ENCODE data around the gene TSHR. TPM values are rescaled to one million over a fixed set of nuclear protein-coding genes. Genes with fewer than 3 reads are reported as not detected.

TSHR gene
- total RNA-seq, 4 donors from 2014 or later: 0.99 to 1.8 (median 1.1) TPM; not detected in 1

GRCh38 chr14:81138429-81138828 lies 183.0 kb downstream of the TSHR start:
- WGBS, 2 donors: 90 to 95% methylated on average over 6 of the region's 6 CpGs
- no peak for TF ChIP-seq POLR2A (IDR thresholded peaks at IDR 0.05)
- TF ChIP-seq, protein P1, sequence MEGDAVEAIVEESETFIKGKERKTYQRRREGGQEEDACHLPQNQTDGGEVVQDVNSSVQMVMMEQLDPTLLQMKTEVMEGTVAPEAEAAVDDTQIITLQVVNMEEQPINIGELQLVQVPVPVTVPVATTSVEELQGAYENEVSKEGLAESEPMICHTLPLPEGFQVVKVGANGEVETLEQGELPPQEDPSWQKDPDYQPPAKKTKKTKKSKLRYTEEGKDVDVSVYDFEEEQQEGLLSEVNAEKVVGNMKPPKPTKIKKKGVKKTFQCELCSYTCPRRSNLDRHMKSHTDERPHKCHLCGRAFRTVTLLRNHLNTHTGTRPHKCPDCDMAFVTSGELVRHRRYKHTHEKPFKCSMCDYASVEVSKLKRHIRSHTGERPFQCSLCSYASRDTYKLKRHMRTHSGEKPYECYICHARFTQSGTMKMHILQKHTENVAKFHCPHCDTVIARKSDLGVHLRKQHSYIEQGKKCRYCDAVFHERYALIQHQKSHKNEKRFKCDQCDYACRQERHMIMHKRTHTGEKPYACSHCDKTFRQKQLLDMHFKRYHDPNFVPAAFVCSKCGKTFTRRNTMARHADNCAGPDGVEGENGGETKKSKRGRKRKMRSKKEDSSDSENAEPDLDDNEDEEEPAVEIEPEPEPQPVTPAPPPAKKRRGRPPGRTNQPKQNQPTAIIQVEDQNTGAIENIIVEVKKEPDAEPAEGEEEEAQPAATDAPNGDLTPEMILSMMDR (IDR thresholded peaks at IDR 0.05): no peak
- no peak overlapping the region for H3K4me3 ChIP-seq (ENCODE audit: low read depth, poor library complexity, severe bottlenecking)
- DNase-seq (ENCODE audit: low spot score in 2 of 2): no peak
- intact Hi-C loops (cut with DNase I; ENCODE audit: low total_unique reads): no loop called here

DNA sequence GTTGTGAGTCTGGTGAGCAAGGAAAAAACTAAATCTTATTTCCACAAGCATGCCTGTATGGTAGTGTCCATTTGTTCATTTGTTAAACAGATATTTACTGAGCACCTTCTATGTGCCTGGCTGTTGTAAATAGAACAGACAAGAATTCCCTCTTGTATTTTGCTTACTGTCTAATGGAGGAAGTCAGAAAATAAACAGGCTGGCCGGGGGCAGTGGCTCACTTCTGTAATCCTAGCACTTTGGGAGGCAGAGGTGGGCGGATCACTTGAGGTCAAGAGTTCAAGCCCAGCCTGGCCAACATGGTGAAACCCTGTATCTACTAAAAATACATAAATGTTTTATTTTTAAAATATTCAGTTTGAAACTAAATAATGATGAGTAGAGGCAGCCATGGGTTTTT lies 186.0 kb downstream of the TSHR start:
- intact Hi-C loops (cut with DNase I; ENCODE audit: low total_unique reads): no loop called here
- H3K4me3 ChIP-seq (ENCODE audit: low read depth, poor library complexity, severe bottlenecking): no peak overlapping the region
- WGBS, 2 donors: 71% methylated on average over 2 of the region's 2 CpGs
- DNase-seq (ENCODE audit: low spot score in 2 of 2): no peak
- TF ChIP-seq, protein P1 (IDR thresholded peaks at IDR 0.05): no peak
- no peak for TF ChIP-seq POLR2A (IDR thresholded peaks at IDR 0.05)

DNA sequence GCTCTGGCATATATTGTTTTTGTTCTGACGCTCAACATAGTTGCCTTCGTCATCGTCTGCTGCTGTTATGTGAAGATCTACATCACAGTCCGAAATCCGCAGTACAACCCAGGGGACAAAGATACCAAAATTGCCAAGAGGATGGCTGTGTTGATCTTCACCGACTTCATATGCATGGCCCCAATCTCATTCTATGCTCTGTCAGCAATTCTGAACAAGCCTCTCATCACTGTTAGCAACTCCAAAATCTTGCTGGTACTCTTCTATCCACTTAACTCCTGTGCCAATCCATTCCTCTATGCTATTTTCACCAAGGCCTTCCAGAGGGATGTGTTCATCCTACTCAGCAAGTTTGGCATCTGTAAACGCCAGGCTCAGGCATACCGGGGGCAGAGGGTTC lies 188.4 kb downstream of the TSHR start:
- intact Hi-C loops (cut with DNase I; ENCODE audit: low total_unique reads): no loop called here
- TF ChIP-seq POLR2A (IDR thresholded peaks at IDR 0.05): no peak
- TF ChIP-seq, protein P1 (IDR thresholded peaks at IDR 0.05): no peak
- no peak for DNase-seq (ENCODE audit: low spot score in 2 of 2)
- H3K4me3 ChIP-seq (ENCODE audit: low read depth, poor library complexity, severe bottlenecking): no peak overlapping the region
- WGBS, 2 donors: 96 to 97% methylated on average over 8 of the region's 8 CpGs

GRCh38 chr14:81144824-81145603 lies 189.6 kb downstream of the TSHR start:
- DNase-seq (ENCODE audit: low spot score in 2 of 2): no peak
- TF ChIP-seq, protein P1 (IDR thresholded peaks at IDR 0.05): no peak
- TF ChIP-seq POLR2A (IDR thresholded peaks at IDR 0.05): no peak
- WGBS, 2 donors: 49 to 57% methylated on average over 3 of the region's 3 CpGs
- intact Hi-C loops (cut with DNase I; ENCODE audit: low total_unique reads): no loop called here
- no peak overlapping the region for H3K4me3 ChIP-seq (ENCODE audit: low read depth, poor library complexity, severe bottlenecking)

DNA sequence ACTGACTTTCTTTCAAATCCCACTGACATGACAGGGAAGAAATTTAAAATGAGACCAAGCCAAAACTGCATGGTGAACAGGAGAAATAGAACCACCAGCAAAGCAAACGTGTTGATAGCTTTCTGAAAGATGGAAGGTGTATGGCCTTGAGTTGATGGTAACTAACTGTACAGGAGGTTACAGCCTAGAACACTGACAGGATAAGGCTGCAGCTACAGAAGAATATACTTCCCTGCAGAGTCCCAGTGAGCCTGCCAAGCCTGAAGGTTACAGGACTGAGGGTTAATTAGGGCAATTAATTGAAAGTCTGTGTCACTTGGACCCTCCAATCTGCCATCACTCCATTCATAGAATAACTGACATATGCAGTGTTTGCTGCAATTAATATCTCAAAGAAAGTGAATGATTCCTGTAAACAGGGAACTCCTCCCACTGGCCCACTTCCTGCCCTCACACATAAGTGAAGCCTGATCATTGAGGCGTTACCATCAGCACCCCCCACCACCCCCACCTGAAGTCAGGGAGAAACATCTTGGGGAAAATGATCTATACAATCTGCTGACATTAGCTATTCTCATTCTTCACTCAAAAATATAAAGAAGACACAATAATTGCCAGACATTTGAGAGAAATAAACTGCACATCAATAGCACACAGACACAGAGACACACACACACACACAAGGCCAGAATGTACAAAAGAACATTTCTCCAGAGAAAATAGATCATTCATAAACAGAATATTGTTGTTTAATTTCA lies 191.9 kb downstream of the TSHR start:
- H3K4me3 ChIP-seq (ENCODE audit: low read depth, poor library complexity, severe bottlenecking): no peak overlapping the region
- no peak for DNase-seq (ENCODE audit: low spot score in 2 of 2)
- TF ChIP-seq, protein P1 (IDR thresholded peaks at IDR 0.05): no peak
- TF ChIP-seq POLR2A (IDR thresholded peaks at IDR 0.05): no peak
- 51 to 55% methylated on average over 2 of the region's 2 CpGs for WGBS, 2 donors
- intact Hi-C loops (cut with DNase I; ENCODE audit: low total_unique reads): no loop called here
